ENCODE data around the gene ULK1. TPM values are rescaled to one million over a fixed set of nuclear protein-coding genes. Genes with fewer than 3 reads are reported as not detected.

The ULK1 gene
- polyA plus RNA-seq, 2 donors = 11.5 to 31.6 TPM

DNA sequence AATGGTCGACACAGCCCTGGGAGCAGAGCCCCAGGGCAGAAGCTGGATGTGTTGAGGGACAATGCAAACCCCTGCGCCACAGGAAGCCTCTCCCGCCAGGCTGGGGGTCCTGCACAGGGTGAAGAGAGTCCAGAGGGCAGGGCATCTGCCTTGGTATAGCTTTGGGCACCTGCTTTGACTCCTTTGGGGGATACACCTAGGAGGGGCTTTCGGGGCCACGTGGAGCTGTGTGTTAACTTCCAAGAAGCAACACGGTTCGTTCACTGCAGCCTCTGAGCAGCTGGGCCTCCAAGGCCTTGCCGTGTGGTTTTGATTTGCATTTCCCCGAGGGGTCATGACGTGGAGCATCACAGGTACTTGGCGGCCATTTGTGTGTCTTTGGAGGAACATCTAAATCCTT is 28.8 kb downstream of the ULK1 start:
- Histone ChIP-seq H3K27ac (ENCODE audit: low read depth in 2 of 2, low read length in 1 of 2) (no peak overlapping the region), H3K36me3 (ENCODE audit: control insufficient read depth in 2 of 2, insufficient read depth in 2 of 2, low read length in 1 of 2) (peaks cover under 1 to 32% of the 10 kb centered on the region in 2 donors), H3K4me3 (ENCODE audit: low read depth in 1 of 2, low read length in 2 of 2) (no peak overlapping the region), H3K4me1 (ENCODE audit: control insufficient read depth in 2 of 2, insufficient read depth in 2 of 2, low read length in 1 of 2) (no peaks in the 10 kb centered on the region), H3K27me3 (ENCODE audit: control insufficient read depth in 1 of 2, insufficient read depth in 2 of 2, low read length in 2 of 2) (no peaks in the 10 kb centered on the region), H3K9me3 (ENCODE audit: control insufficient read depth in 2 of 2, insufficient read depth in 1 of 2, low read depth in 1 of 2, low read length in 1 of 2) (no peaks in the 10 kb centered on the region)
- 80 to 83% methylated on average over 11 of the region's 11 CpGs for WGBS, 2 donors

DNA sequence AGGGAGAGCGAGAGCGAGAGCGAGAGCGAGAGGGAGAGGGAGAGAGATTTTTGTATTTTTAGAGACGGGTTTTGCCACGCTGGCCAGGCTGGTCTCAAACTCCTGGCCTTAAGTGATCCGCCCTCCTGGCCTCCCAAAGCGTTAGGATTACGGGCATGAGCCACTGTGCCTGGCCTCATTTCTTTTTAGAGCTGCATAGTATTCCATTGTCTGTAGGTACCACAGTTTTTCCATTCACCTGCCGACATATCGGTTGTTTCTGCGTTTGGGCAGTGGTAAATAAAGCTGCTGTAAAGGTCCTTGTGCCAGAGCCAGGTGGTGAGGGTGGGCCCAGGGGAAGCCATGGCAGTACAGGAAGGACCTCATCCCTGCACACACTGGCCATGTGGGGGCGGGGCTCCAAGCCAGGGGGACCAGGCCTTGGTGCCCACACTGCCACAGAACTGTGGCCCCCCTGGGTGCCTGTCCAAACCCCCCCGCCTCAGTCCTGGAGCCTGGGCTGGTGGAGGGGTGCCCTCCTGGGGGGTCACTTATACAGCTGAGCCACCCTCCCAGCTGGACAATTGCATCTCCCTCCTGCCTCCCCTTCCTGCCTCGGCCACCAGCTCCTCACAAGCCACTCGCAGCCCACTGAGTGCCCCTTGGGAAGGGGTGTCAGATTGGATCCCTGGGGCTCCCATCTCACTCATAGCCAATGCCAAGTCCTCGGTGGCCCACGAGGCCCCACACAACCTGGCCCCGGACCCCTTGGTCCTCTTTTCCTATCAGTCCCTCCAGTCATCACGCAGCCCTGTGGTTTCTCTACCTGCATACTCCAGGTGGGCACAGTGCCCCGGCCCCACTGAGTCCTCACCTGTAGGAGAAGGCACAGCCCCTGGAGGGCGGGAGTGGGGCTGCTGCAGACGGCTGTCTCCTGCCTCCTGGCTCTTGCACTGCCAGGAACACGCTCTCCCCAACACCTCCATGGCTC is 33.0 kb downstream of the ULK1 start:
- no peaks in the 10 kb centered on the region for H3K9me3 ChIP-seq (ENCODE audit: control insufficient read depth in 2 of 2, insufficient read depth in 1 of 2, low read depth in 1 of 2, low read length in 1 of 2)
- H3K36me3 ChIP-seq (ENCODE audit: control insufficient read depth in 2 of 2, insufficient read depth in 2 of 2, low read length in 1 of 2) = peaks cover 2 to 6% of the 10 kb centered on the region in 2 donors
- H3K27ac ChIP-seq (ENCODE audit: low read depth in 2 of 2, low read length in 1 of 2) = no peak overlapping the region
- H3K27me3 ChIP-seq (ENCODE audit: control insufficient read depth in 1 of 2, insufficient read depth in 2 of 2, low read length in 2 of 2) = no peaks in the 10 kb centered on the region
- no peak overlapping the region for H3K4me3 ChIP-seq (ENCODE audit: low read depth in 1 of 2, low read length in 2 of 2)
- H3K4me1 ChIP-seq (ENCODE audit: control insufficient read depth in 2 of 2, insufficient read depth in 2 of 2, low read length in 1 of 2) = peaks cover 4 to 6% of the 10 kb centered on the region in 2 donors
- WGBS, 2 donors = 75 to 94% methylated on average over 23 to 24 of the region's 24 CpGs

DNA sequence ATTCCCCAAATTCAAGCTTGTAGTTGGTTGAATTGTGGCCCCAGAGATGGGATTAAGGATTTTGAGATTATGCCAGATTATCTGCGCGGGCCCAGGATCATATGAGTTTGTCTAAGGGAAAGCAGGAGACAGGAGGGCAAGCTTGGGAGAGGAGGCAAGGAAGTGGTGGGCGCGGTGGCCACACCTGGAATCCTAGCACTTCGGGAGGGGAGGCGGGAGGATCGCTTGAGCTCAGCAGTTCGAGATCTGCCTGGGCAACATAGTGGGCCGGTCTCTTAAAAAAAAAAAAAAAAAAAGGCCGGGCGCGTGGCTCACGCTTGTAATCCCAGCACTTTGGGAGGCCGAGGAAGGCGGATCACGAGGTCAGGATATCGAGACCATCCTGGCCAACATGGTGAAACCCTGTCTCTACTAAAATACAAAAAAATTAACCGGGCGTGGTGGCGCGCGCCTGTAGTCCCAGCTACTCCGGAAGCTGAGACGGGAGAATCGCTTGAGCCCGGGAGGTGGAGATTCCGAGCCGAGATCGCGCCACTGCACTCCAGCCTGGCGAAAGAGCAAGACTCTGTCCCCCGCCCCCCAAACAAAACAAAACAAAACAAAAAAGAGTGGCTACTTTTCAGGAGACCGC is 33.8 kb downstream of the ULK1 start:
- H3K27me3 ChIP-seq (ENCODE audit: control insufficient read depth in 1 of 2, insufficient read depth in 2 of 2, low read length in 2 of 2) = no peaks in the 10 kb centered on the region
- peak overlapping the region; percentile 63 to 89 for H3K4me3 ChIP-seq (ENCODE audit: low read depth in 1 of 2, low read length in 2 of 2)
- H3K9me3 ChIP-seq (ENCODE audit: control insufficient read depth in 2 of 2, insufficient read depth in 1 of 2, low read depth in 1 of 2, low read length in 1 of 2) = no peaks in the 10 kb centered on the region
- H3K36me3 ChIP-seq (ENCODE audit: control insufficient read depth in 2 of 2, insufficient read depth in 2 of 2, low read length in 1 of 2) = peaks cover 2 to 10% of the 10 kb centered on the region in 2 donors
- H3K27ac ChIP-seq (ENCODE audit: low read depth in 2 of 2, low read length in 1 of 2) = peak overlapping the region; percentile 36 to 82
- WGBS, 2 donors = 25 to 35% methylated on average over 33 of the region's 33 CpGs
- peaks cover 4 to 6% of the 10 kb centered on the region in 2 donors for H3K4me1 ChIP-seq (ENCODE audit: control insufficient read depth in 2 of 2, insufficient read depth in 2 of 2, low read length in 1 of 2)

DNA sequence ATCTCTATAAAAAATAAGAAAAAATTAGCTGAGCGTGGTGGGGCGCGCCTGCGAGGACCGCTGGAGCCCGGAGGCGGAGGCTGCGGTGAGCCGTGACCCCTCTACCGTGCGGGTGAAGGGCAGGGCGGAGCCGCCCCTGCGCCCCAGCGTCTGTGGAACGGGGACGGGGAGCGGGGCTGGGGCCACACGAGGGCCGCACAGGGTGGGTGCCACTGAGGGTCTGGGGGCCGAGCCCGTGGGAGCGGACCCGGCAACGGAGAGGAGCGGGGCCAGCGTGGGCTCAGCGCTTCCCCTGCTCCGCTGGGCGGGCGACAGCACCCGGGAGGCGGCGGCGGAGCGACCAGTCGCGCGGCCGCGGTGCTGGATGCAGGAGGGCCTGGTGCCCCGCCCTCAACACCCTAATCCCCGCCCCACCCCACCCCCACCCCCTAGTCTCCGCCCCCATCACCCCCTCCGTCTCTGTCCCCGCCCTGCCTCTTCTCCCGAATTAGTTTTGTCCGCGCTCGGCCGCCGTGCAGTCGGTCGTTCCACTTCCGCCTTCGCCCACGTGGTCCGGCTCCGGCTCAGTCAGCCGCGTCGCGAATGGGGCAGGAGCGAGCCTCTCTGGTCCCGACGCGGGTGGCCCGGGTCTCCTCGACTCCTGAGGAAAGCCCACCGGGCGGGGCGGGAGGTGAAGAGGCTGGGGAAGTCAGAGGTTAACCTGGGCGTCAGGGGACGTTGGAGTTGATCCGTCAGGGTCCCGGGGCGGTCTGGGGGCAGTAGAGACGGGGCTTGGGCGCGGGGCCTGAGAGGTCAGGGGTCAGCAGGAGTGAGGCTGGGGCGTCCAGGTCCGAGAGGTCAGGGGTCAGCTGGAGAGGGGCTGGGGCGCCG is 34.5 kb downstream of the ULK1 start, which contains the start of gene PUS1:
PUS1 (plus strand) TSS at position 566 of the 870 bp plus-strand sequence. CDS start 447 bp downstream, outside the sequence.
- Histone ChIP-seq H3K27ac (ENCODE audit: low read depth in 2 of 2, low read length in 1 of 2) (peak within 1 kb of the TSS; percentile 36 to 82), H3K4me1 (ENCODE audit: control insufficient read depth in 2 of 2, insufficient read depth in 2 of 2, low read length in 1 of 2) (peaks cover 4 to 6% of the 10 kb centered on the region in 2 donors), H3K4me3 (ENCODE audit: low read depth in 1 of 2, low read length in 2 of 2) (peak within 1 kb of the TSS; percentile 76 to 89), H3K36me3 (ENCODE audit: control insufficient read depth in 2 of 2, insufficient read depth in 2 of 2, low read length in 1 of 2) (peaks cover 6 to 17% of the 10 kb centered on the region in 2 donors), H3K27me3 (ENCODE audit: control insufficient read depth in 1 of 2, insufficient read depth in 2 of 2, low read length in 2 of 2) (no peaks in the 10 kb centered on the region), H3K9me3 (ENCODE audit: control insufficient read depth in 2 of 2, insufficient read depth in 1 of 2, low read depth in 1 of 2, low read length in 1 of 2) (no peaks in the 10 kb centered on the region)
- 1% methylated on average over 57 to 84 of the region's 84 CpGs for whole genome bisulfite sequencing, 2 donors

DNA sequence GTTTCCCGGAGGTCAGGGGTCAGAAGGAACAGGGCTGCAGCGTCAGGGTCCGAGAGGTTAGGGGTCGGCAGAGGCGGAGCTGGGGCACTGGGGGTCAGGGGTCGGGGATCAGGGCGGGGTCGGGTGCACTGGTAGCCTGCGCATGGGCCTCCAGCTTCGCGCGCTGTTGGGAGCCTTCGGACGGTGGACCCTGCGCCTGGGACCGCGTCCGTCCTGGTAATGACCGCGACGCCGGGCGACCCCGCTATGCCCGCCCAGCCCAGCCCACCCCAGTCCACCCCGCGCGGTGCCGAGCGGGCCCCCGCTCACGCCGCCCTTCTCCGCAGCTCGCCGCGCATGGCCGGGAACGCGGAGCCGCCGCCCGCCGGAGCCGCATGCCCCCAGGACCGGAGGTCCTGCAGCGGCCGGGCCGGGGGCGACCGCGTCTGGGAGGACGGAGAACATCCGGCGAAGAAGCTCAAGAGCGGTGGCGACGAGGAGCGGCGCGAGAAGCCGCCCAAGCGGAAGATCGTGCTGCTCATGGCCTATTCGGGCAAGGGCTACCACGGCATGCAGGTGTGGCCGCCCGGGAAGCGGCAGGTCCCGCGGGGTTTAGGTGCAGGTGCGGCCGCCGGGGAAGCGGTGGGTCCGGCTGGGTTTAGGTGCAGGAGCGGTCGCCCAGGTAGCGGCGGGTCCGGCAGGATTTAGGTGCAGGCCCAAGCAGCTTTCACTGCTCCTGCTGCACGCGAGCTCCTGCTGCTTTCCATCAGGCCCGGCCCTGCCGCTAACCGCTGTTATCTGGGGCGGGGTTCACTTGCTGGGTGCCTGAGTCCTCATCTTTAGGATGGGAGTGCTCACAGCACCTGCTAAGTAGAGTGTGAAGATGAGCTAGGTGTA is 35.4 kb downstream of the ULK1 start:
- WGBS, 2 donors = 0 to 1% methylated on average over 73 to 87 of the region's 87 CpGs
- H3K27ac ChIP-seq (ENCODE audit: low read depth in 2 of 2, low read length in 1 of 2) = peak overlapping the region in 1 of 2 donors; percentile 41
- H3K36me3 ChIP-seq (ENCODE audit: control insufficient read depth in 2 of 2, insufficient read depth in 2 of 2, low read length in 1 of 2) = peaks cover 6 to 20% of the 10 kb centered on the region in 2 donors
- H3K27me3 ChIP-seq (ENCODE audit: control insufficient read depth in 1 of 2, insufficient read depth in 2 of 2, low read length in 2 of 2) = no peaks in the 10 kb centered on the region
- peak overlapping the region; percentile 76 to 89 for H3K4me3 ChIP-seq (ENCODE audit: low read depth in 1 of 2, low read length in 2 of 2)
- H3K4me1 ChIP-seq (ENCODE audit: control insufficient read depth in 2 of 2, insufficient read depth in 2 of 2, low read length in 1 of 2) = peaks cover 4 to 6% of the 10 kb centered on the region in 2 donors
- H3K9me3 ChIP-seq (ENCODE audit: control insufficient read depth in 2 of 2, insufficient read depth in 1 of 2, low read depth in 1 of 2, low read length in 1 of 2) = no peaks in the 10 kb centered on the region

DNA sequence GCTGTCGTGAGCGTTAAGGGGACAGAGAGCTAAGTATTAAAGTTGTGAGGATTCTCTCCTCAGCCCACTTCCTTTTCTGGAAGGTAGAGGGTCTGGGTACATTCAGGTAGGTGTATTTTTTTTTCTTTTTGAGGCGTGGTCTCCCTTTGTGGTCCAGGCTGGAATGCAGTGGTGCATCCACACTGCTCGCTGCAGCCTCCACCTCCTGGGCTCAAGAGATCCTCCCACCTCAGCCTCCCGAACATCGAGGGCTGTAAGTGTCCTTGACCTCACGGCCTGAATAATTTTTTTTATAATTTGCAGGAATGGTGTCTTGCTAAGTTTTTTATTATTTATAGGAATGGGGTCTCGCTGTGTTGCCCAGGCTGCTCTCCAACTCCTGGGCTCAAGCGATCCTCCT is 36.1 kb downstream of the ULK1 start:
- Histone ChIP-seq H3K9me3 (ENCODE audit: control insufficient read depth in 2 of 2, insufficient read depth in 1 of 2, low read depth in 1 of 2, low read length in 1 of 2) (no peaks in the 10 kb centered on the region), H3K27me3 (ENCODE audit: control insufficient read depth in 1 of 2, insufficient read depth in 2 of 2, low read length in 2 of 2) (no peaks in the 10 kb centered on the region), H3K36me3 (ENCODE audit: control insufficient read depth in 2 of 2, insufficient read depth in 2 of 2, low read length in 1 of 2) (peaks cover 6 to 20% of the 10 kb centered on the region in 2 donors), H3K4me1 (ENCODE audit: control insufficient read depth in 2 of 2, insufficient read depth in 2 of 2, low read length in 1 of 2) (peaks cover 4 to 6% of the 10 kb centered on the region in 2 donors), H3K4me3 (ENCODE audit: low read depth in 1 of 2, low read length in 2 of 2) (peak overlapping the region in 1 of 2 donors; percentile 89), H3K27ac (ENCODE audit: low read depth in 2 of 2, low read length in 1 of 2) (no peak overlapping the region)
- 77 to 82% methylated on average over 9 of the region's 9 CpGs for WGBS, 2 donors

DNA sequence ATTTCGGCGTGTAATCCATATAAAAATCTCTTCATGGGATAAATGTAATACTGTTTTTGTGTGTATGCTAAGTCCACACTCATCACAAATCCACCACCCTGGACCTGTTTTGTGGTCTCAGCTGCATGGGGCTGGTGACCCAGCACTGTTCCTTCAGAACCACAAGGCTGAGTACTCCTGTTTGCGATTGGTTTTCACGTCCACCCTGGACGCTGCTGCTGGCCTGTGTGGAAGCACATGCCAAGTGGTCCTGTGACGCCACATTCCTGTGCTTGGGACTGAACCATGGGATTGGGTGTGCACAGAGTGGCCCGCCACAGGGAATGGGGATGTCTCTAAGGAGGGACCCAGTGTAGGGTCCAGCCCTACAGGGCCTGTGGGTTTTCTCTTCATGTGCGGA is 39.0 kb downstream of the ULK1 start:
- 96% methylated on average over 8 of the region's 8 CpGs for WGBS, 2 donors
- no peaks in the 10 kb centered on the region for H3K9me3 ChIP-seq (ENCODE audit: control insufficient read depth in 2 of 2, insufficient read depth in 1 of 2, low read depth in 1 of 2, low read length in 1 of 2)
- H3K4me3 ChIP-seq (ENCODE audit: low read depth in 1 of 2, low read length in 2 of 2) = no peak overlapping the region
- no peaks in the 10 kb centered on the region for H3K27me3 ChIP-seq (ENCODE audit: control insufficient read depth in 1 of 2, insufficient read depth in 2 of 2, low read length in 2 of 2)
- H3K27ac ChIP-seq (ENCODE audit: low read depth in 2 of 2, low read length in 1 of 2) = no peak overlapping the region
- peaks cover 6 to 20% of the 10 kb centered on the region in 2 donors for H3K36me3 ChIP-seq (ENCODE audit: control insufficient read depth in 2 of 2, insufficient read depth in 2 of 2, low read length in 1 of 2)
- peaks cover 4 to 6% of the 10 kb centered on the region in 2 donors for H3K4me1 ChIP-seq (ENCODE audit: control insufficient read depth in 2 of 2, insufficient read depth in 2 of 2, low read length in 1 of 2)

DNA sequence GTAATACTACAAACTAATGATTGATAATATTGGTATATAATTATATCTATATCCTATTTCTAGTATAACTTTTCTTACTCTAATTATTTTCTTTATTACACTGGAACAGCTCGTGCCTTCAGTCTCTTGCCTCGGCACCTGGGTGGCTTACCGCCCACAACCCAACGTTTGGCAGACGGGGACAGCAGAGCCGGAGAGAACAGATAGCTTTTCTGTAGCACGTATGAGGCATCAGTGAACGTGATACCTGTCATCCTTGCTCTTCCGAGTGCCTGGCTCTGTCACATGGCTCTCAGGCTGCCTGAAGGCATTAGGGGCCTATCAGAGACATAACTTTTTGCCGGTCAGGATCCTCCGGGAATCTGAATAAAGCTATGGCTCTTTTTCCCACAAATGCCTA is 40.1 kb downstream of the ULK1 start:
- 90% methylated on average over 11 of the region's 11 CpGs for WGBS, 2 donors
- H3K27ac ChIP-seq (ENCODE audit: low read depth in 2 of 2, low read length in 1 of 2) = no peak overlapping the region
- H3K4me3 ChIP-seq (ENCODE audit: low read depth in 1 of 2, low read length in 2 of 2) = no peak overlapping the region
- peaks cover 6 to 22% of the 10 kb centered on the region in 2 donors for H3K36me3 ChIP-seq (ENCODE audit: control insufficient read depth in 2 of 2, insufficient read depth in 2 of 2, low read length in 1 of 2)
- no peaks in the 10 kb centered on the region for H3K9me3 ChIP-seq (ENCODE audit: control insufficient read depth in 2 of 2, insufficient read depth in 1 of 2, low read depth in 1 of 2, low read length in 1 of 2)
- H3K4me1 ChIP-seq (ENCODE audit: control insufficient read depth in 2 of 2, insufficient read depth in 2 of 2, low read length in 1 of 2) = peaks cover 4 to 6% of the 10 kb centered on the region in 2 donors
- H3K27me3 ChIP-seq (ENCODE audit: control insufficient read depth in 1 of 2, insufficient read depth in 2 of 2, low read length in 2 of 2) = no peaks in the 10 kb centered on the region
